Uterus (tissue), 4 donors: Measurements from ENCODE around the gene ACKR2. TPM values are rescaled to one million over a fixed set of nuclear protein-coding genes. Genes with fewer than 3 reads are reported as not detected.

ENCODE experiments used
- DNase-seq, 2 donors: peaks; one replicate each; pipeline ENCODE4 v3.0.0-alpha.2; 2019 to 2020
- H3K27ac ChIP-seq, 2 donors: fragments of 200-600 bp; sonication (generic); 1 replicate in 1 of 2; 2 replicates in 1 of 2; pipeline ENCODE4 v1.5.1; 2016 to 2018
- H3K27me3 ChIP-seq, 2 donors: fragments of 200-600 bp; sonication (generic); one replicate each; pipeline ENCODE4 v1.5.1; 2018 to 2019; ENCODE audit warnings: control low read depth in 1 of 2
- H3K36me3 ChIP-seq, 2 donors: fragments of 200-600 bp; sonication (generic); one replicate each; pipeline ENCODE4 v1.5.1; 2019; ENCODE audit warnings: control low read depth in 1 of 2
- H3K4me1 ChIP-seq, 2 donors: fragments of 200-600 bp; sonication (generic); one replicate each; pipeline ENCODE4 v1.5.1; 2018 to 2019; ENCODE audit warnings: control low read depth in 1 of 2
- H3K4me3 ChIP-seq, 2 donors: fragments of 200-600 bp; sonication (generic); 1 replicate in 1 of 2; 2 replicates in 1 of 2; pipeline ENCODE4 v1.5.1; 2018 to 2019; ENCODE audit warnings: mild to moderate bottlenecking in 1 of 2
- H3K9me3 ChIP-seq, 2 donors: fragments of 200-600 bp; sonication (generic); one replicate each; pipeline ENCODE4 v1.5.1; 2019; ENCODE audit warnings: control low read depth in 1 of 2
- POLR2A ChIP-seq, 2 donors: fragments of 450-650 bp; IDR thresholded peaks; one replicate each; pipeline ENCODE4 v1.6.1; 2016; ENCODE audit warnings: antibody characterized with exemption in 2 of 2, mild to moderate bottlenecking in 1 of 2, moderate library complexity in 1 of 2
- intact Hi-C: fragments of 100-400 bp; cut with DNase I; formaldehyde crosslinking; loops from one replicate; pipeline ENCODE4 v1.15.1; 2023; ENCODE audit warnings: low total_unique reads
- total RNA-seq, 4 donors: library from RNA; depleted of rRNA in 3 of 4; stranded (reverse); fragments of >200 nt in 3 of 4; gene quantifications; one replicate each; pipeline versions ENCODE4 v1.1.0 to v1.2.4, GENCODE V29; 2014 to 2023
- TF ChIP-seq, protein P1 (sequence below), 4 experiments: fragments of 200-600 bp in 2 of 4; fragments of 450-650 bp in 2 of 4; sonication (generic) in 2 of 4; IDR thresholded peaks; one replicate each; pipeline ENCODE4 v1.5.1; 2016 to 2019; ENCODE audit warnings: antibody characterized with exemption in 4 of 4, mild to moderate bottlenecking in 2 of 4, moderate library complexity in 1 of 4
- donor health status: DM: yes; HTN: yes; CAD: no.

ACKR2 gene
- total RNA-seq, 4 donors from 2014 or later = 1.5 to 8.7 (median 4.7) TPM

DNA sequence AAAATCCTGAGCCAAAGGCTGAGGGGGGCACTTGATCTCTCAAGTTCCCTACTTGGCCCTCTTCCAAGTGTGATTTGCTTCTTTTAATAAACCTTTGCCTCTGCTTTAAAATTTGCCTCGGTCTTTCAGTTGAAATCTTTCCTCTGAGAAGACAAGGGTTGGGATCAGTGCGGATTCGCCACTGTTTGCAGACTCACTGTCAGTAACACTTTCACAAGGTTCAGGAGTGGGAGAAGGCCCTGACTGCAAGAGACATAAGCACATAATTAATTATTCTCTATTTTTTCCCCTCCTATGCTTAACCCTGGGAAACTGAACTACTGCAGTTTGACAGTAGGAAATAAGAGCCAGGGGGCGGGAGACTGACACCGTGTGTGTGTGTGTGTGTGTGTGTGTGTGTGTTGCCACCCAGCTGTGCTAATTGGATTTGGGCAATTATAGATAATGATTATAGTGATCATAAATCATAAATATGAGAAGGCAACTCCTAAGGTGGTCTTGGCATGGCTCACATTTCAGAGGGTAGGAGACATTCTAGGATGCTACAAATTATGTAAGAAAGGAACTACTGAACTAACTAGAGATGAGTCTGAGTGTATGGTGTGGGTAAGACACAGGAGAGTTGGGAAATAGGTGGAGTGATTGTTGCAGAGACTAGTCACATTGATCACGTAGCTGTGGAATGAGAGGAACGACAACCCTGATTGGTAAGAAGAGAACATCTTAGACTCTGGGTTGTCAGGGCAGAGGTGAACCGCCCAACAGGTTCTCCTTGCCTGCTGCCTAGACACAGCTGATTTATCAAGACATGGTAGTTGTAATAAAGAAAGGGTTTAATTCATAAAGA is 91.2 kb downstream of the ACKR2 start:
- H3K4me1 ChIP-seq = no peaks in the 10 kb centered on the region
- no peaks in the 10 kb centered on the region for H3K36me3 ChIP-seq
- intact Hi-C loops = no loop called here
- no peak for TF ChIP-seq POLR2A (IDR thresholded peaks at IDR 0.05)
- TF ChIP-seq, protein P1, sequence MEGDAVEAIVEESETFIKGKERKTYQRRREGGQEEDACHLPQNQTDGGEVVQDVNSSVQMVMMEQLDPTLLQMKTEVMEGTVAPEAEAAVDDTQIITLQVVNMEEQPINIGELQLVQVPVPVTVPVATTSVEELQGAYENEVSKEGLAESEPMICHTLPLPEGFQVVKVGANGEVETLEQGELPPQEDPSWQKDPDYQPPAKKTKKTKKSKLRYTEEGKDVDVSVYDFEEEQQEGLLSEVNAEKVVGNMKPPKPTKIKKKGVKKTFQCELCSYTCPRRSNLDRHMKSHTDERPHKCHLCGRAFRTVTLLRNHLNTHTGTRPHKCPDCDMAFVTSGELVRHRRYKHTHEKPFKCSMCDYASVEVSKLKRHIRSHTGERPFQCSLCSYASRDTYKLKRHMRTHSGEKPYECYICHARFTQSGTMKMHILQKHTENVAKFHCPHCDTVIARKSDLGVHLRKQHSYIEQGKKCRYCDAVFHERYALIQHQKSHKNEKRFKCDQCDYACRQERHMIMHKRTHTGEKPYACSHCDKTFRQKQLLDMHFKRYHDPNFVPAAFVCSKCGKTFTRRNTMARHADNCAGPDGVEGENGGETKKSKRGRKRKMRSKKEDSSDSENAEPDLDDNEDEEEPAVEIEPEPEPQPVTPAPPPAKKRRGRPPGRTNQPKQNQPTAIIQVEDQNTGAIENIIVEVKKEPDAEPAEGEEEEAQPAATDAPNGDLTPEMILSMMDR (IDR thresholded peaks at IDR 0.05) = no peak
- no peak overlapping the region for H3K27ac ChIP-seq
- no peaks in the 10 kb centered on the region for H3K27me3 ChIP-seq
- no peak overlapping the region for H3K4me3 ChIP-seq
- H3K9me3 ChIP-seq = no peaks in the 10 kb centered on the region
- DNase-seq = no peak

DNA sequence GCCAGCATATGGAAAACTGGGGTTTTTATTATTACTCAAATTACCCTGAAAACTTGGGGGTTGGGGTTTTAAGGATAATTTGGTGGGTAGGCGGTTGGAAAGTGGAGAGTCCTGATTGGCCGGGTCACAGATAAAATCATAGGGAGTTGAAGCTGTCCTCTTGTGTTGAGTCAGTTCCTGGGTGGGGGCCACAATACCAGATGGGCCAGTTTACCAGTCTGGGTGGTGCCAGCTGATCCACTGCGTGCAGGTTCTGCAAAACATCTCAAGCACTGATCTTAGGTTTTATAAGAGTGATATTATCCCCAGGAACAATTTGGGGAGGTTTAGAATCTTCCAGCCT is 91.8 kb downstream of the ACKR2 start:
- intact Hi-C loops = no loop called here

DNA sequence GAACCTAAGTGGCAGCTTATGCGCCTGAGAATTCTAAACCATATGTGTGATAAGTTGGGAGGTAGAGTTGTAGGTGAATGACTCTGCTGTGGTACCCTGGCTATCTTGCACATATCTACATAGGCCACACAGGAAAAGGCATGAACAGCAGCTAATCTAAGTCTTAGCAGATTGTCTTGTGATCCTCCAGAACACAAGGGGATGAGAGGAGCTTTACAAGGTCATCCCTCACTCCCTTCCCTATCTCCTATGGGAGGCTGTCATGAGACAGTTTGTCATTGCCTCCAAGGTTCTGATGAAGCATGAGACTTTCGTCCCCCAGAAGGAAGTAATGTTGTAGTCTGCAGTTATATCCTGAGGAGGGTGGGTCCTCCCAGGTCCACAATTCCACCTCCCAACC is 93.0 kb downstream of the ACKR2 start:
- no peaks in the 10 kb centered on the region for H3K36me3 ChIP-seq
- DNase-seq = no peak
- no peak overlapping the region for H3K4me3 ChIP-seq
- TF ChIP-seq, protein P1 (IDR thresholded peaks at IDR 0.05) = no peak
- TF ChIP-seq POLR2A (IDR thresholded peaks at IDR 0.05) = no peak
- no peaks in the 10 kb centered on the region for H3K4me1 ChIP-seq
- no peak overlapping the region for H3K27ac ChIP-seq
- H3K27me3 ChIP-seq = no peaks in the 10 kb centered on the region
- intact Hi-C loops = no loop called here
- no peaks in the 10 kb centered on the region for H3K9me3 ChIP-seq

More for the DNA sequence above, 91.8 kb downstream of the ACKR2 start:
- Histone ChIP-seq H3K27ac (no peak overlapping the region), H3K36me3 (no peaks in the 10 kb centered on the region), H3K4me3 (no peak overlapping the region), H3K27me3 (no peaks in the 10 kb centered on the region), H3K4me1 (no peaks in the 10 kb centered on the region), H3K9me3 (no peaks in the 10 kb centered on the region)
- TF ChIP-seq, protein P1 (IDR thresholded peaks at IDR 0.05) = no peak
- no peak for TF ChIP-seq POLR2A (IDR thresholded peaks at IDR 0.05)
- DNase-seq = no peak

DNA sequence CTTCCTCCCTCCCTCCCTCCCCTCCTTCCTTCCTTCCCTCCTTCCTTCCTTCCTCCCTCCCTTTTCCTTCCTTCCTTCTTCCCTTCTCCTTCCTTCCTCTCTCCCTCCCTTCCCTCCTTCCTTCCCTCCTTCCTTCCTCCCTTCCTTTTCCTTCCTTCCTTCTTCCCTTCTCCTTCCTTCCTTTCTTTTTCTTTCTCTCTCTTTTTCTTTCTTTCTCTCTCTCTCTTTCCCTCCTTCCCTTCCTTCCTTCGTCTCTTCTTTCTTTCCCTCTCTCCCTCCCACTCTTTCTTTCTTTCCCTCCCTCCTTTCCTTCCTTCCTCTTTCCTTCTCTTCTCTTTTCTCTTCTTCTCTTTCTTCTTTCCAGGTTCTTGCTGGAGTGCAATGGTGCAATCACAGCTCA is 94.8 kb downstream of the ACKR2 start:
- TF ChIP-seq POLR2A (IDR thresholded peaks at IDR 0.05) = no peak
- H3K36me3 ChIP-seq = no peaks in the 10 kb centered on the region
- H3K4me3 ChIP-seq = no peak overlapping the region
- H3K4me1 ChIP-seq = no peaks in the 10 kb centered on the region
- no peak for DNase-seq
- intact Hi-C loops = no loop called here
- no peaks in the 10 kb centered on the region for H3K9me3 ChIP-seq
- no peak overlapping the region for H3K27ac ChIP-seq
- H3K27me3 ChIP-seq = no peaks in the 10 kb centered on the region

DNA sequence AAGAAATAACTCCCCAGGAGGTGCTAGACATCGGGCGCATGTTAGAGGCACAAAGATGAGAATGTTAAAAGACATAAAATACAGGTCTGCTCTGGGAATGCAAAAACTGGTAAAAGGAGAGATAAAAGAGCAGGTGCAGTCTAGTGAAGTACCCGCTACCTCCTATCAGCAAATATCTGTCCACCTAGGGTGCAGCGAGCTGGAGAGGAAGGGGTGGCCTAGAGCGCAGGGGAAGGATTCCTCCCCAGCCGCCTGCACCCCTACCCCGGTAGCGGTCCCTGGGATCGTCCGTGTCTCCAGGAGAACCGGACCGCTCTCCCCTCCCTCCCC is 96.5 kb downstream of the ACKR2 start:
- TF ChIP-seq POLR2A (IDR thresholded peaks at IDR 0.05) = no peak
- TF ChIP-seq, protein P1 (IDR thresholded peaks at IDR 0.05) = no peak
- no peaks in the 10 kb centered on the region for H3K36me3 ChIP-seq
- no peaks in the 10 kb centered on the region for H3K9me3 ChIP-seq
- intact Hi-C loops = no loop called here
- no peaks in the 10 kb centered on the region for H3K4me1 ChIP-seq
- no peaks in the 10 kb centered on the region for H3K27me3 ChIP-seq
- H3K4me3 ChIP-seq = peak overlapping the region; percentile 65 to 70
- peak overlapping the region; percentile 75 to 76 for H3K27ac ChIP-seq
- no peak for DNase-seq
